Myocyte (in vitro differentiated cells): Measurements from ENCODE around the gene ATF1. TPM values are rescaled to one million over a fixed set of nuclear protein-coding genes. Genes with fewer than 3 reads are reported as not detected.
A peak's percentile ranks its signal among the peaks of the same experiment; 100 is the strongest.
"Not testable (repeated sequence)": the region's sequence is repeated elsewhere in the genome, so short reads cannot be mapped to it uniquely, and the experiment has no call there.

Experiments
- DNase-seq: peaks from one replicate; pipeline ENCODE4 v3.0.0-alpha.2; 2012; ENCODE audit warnings: low read depth
- total RNA-seq: library from RNA; depleted of rRNA; stranded (reverse); fragments of >200 nt; gene quantifications from 2 replicates; pipeline ENCODE4 v1.2.3, GENCODE V29; 2014

The ATF1 gene
- total RNA-seq, 1 donor from 2014 or later = 27.3 TPM

GRCh38 chr12:50855218-50855617 lies 91.3 kb downstream of the ATF1 start:
- not testable (repeated sequence) for DNase-seq

DNA sequence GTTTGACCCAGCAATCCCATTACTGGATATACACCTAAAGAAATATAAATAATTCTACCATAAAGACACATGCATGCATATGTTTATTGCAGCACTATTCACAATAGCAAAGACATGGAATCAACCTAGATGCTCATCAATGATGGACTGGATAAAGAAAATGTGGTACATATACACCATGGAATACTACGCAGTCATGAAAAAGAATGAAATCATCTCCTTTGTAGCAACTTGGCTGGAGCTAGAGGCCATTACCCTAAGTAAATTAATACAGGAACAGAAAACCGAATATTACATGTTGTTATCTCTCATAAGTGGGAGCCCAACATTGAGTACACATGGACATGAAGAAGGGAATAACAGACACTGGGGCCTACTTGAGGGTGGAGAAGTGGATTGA lies 91.8 kb downstream of the ATF1 start:
- not testable (repeated sequence) for DNase-seq

DNA sequence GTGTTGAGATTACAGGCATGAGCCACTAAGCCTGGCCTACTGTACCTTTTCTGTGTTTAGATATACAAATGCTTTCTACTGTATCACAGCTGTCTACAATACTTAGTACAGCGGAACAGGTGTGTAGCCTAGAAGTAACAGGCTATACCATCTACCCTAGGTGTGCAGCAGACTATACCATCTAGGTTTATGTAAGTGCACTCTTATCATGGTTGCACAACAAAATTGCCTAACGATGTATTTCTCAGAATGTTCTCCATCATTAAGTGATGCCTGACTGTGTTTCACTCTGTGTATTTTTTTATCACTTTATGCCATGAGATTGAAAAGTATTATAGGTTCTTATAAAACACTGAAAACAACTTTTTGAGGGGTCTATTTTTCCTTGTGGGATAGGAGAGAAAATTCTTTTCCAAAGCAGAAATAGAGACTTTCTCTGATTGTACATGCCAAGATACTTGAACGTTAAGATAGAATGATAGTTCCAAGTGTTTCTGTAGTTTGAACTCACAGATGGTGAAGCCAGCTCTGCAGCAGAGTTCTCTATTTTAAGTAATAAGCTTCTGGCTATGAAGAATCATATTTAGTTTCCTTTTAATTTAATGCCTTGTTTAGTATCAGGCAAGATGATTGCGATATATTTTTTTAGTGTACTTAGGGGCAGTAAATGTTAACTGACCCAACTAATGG lies 95.9 kb downstream of the ATF1 start:
- DNase-seq = no peak

DNA sequence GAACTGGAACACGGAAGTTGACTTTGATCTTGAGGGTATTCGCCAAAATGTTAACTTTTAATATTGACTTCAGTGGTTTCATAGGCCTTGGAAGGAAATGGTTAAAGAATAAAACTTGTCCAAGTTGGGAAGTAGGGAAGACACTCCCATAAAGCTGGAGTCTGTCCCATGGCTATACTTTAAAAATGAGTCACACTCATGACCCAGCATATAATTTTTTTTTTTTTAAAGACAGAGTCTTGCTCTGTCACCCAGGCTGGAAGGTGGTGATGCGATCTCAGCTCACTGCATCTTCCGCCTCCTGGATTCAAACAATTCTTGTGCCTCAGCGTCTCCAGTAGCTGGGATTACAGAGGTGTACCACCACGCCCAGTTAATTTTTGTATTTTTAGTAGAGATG lies 98.4 kb downstream of the ATF1 start:
- DNase-seq = peak; percentile 10

DNA sequence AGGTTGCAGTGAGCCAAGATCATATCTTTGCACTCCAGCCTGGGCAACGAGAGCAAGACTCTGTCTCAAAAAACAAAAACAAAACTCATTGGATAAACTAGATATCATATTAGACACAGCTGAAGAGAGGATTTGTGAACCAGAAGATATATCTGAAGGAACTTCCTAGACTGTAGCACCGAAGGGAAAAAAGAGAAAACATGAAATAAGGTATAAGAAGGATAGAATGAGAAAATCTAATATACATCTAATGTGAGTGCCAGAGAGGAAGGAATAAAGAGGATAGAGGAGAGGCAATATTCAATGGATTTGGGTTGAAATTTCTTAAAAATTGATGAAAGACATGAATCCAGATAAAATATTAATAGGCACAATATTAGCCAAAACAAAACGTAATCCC lies 101.4 kb downstream of the ATF1 start:
- DNase-seq = no peak

DNA sequence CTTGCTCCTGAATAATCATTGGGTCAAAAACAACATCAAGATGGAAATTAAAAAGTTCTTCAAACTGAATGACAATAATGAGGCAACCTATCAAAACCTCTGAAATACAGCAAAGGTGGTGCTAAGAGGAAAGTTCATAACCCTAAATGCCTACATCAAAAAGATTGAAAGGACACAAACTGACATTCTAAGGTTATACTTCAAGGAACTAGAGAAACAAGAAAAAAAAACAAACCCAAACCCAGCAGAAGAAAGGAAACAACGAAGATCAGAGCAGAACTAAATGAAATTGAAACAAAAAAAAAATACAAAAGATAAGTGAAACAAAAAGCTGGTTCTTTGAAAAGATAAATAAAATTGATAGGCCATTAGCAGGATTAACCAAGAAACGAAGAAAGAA lies 105.0 kb downstream of the ATF1 start:
- DNase-seq = not testable (repeated sequence)

Other genes starting within 250 kb of the ATF1 start
- not detected in 2 replicates for gene TMPRSS12, start 78.8 kb downstream of the ATF1 start, total RNA-seq
- gene HIGD1C, start 188.4 kb downstream of the ATF1 start, total RNA-seq = not detected in 2 replicates